T-helper 2 cell treated with Interferon-gamma antibody and Interleukin-4, amounts not matched to agents 5 μg/mL and 100 μg/mL, for 36 hours (primary cell): ENCODE data around the gene FGF6.
"Not testable (repeated sequence)": the region's sequence is repeated elsewhere in the genome, so short reads cannot be mapped to it uniquely, and the experiment has no call there.

Source experiments
- DNase-seq: peaks from one replicate; pipeline ENCODE4 v3.0.0; 2021; ENCODE audit warnings: low spot score
- H3K27ac Mint-ChIP-seq: one replicate; pipeline ENCODE4 v1.8.0; 2021; ENCODE audit warnings: mild to moderate bottlenecking, mixed read lengths
- H3K27me3 Mint-ChIP-seq: one replicate; pipeline ENCODE4 v1.8.0; 2021; ENCODE audit warnings: low read depth, mixed read lengths
- H3K36me3 Mint-ChIP-seq: one replicate; pipeline ENCODE4 v1.8.0; 2021; ENCODE audit warnings: low read depth, mixed read lengths
- H3K4me1 Mint-ChIP-seq: one replicate; pipeline ENCODE4 v1.8.0; 2021; ENCODE audit warnings: low read depth, mixed read lengths
- H3K4me3 Mint-ChIP-seq: one replicate; pipeline ENCODE4 v1.8.0; 2022; ENCODE audit warnings: mild to moderate bottlenecking, moderate library complexity, mixed read lengths
- H3K9me3 Mint-ChIP-seq: one replicate; pipeline ENCODE4 v1.8.0; 2021; ENCODE audit warnings: mixed read lengths

The FGF6 gene

DNA sequence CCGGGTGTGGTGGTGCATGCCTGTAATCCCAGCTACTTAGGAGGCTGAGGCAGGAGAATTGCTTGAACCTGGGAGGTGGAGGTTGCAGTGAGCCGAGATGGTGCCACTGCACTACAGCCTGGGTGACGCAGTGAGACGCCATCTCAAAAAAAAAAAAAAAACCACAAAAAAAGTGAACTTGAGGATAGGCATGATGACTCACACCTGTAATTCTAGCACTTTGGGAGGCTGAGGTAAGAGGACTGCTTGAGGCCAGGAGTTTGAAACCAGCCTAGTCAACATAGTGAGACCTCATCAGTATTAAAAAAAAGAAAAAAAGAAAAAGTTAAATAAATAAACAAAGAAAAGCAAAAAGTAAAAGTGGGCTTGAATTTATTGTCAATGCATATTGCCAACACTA lies 10.2 kb upstream of the FGF6 start:
- not testable (repeated sequence) for H3K36me3 Mint-ChIP-seq, DNase-seq, H3K4me3 Mint-ChIP-seq, H3K27ac Mint-ChIP-seq, H3K4me1 Mint-ChIP-seq
- H3K27me3 Mint-ChIP-seq, result peaks cover 34% of the 10 kb centered on the region
- peaks cover 18% of the 10 kb centered on the region for H3K9me3 Mint-ChIP-seq

DNA sequence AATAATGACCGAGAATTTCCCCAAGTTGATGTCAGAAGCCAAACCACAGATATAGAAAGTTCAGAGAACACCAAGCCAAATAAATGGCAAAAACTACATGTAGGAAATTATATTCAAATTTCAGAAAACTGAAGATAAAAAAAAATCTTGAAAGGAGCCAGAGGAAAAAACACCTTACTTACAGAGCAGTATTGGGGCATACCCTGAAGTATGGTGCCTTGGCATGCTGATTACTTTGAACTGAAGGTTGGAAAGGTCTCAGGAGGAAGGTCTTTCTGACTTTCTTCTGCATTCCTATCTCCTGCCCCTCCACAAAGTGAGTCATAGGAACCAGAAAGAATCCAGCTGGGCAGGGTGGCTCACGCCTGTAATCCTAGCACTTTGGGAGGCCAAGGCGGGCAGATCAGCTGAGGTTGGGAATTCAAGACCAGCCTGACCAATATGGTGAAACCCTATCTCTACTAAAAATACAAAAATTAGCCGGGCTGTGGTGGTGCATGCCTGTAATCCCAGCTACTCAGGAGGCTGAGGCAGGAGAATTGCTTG lies 8.8 kb upstream of the FGF6 start:
- no peak overlapping the region for H3K4me3 Mint-ChIP-seq
- no peak overlapping the region for H3K27ac Mint-ChIP-seq
- peaks cover 36% of the 10 kb centered on the region for H3K27me3 Mint-ChIP-seq
- peaks cover 18% of the 10 kb centered on the region for H3K9me3 Mint-ChIP-seq
- DNase-seq, result no peak
- H3K36me3 Mint-ChIP-seq, result no peaks in the 10 kb centered on the region
- peaks cover 1% of the 10 kb centered on the region for H3K4me1 Mint-ChIP-seq

DNA sequence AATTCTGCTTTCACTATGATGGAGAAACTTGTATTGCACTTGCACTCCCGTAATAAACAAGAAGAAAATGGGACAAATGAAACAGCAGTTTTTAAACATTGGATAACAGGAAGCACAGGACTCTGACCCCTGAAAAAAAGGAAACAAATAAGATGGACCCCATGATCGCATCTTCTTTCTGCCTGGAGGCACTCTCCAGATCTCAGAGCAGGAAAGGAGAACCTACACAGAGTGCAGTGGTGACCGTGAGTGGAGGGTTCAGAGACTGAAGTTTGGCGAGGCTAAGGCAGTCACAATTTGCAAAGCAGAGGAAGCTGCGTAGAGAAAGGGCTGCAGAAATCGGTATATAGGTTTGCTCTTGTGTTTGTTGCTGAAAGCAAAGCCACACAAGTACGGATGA lies 6.1 kb upstream of the FGF6 start:
- Mint-ChIP-seq H3K4me1 (peaks cover 1% of the 10 kb centered on the region), H3K9me3 (peaks cover 18% of the 10 kb centered on the region), H3K27ac (no peak overlapping the region), H3K36me3 (no peaks in the 10 kb centered on the region), H3K27me3 (peaks cover 30% of the 10 kb centered on the region), H3K4me3 (no peak overlapping the region)
- DNase-seq, result no peak

DNA sequence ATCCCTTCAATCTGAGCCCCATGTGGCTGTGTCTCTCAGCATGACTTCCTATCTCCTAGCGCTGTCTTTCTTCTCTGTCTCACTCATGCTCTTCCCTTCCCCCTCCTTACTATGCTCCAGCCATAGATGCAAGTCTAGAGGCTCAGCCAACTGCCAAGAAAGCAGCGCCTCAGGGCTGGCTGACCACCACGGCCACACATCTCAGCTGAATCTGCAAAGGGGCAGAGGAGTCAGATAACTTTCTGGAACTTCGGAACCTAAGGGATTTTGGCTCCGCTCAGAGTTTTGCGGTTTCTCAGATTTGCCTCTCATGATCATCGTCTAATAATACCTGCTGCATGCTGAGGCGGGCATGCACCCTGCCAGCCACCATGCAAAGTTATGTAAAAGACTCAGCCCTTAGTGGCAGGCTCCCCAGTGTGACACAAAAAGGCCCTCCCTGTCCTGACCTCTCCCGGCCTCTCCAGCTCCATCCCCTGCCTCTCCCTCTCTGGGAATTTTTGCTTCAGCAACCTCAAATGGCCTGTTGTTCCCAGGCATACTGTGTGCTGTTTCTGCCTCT lies 5.0 kb upstream of the FGF6 start:
- Mint-ChIP-seq H3K27ac (no peak overlapping the region), H3K27me3 (peaks cover 27% of the 10 kb centered on the region), H3K4me1 (peaks cover 1% of the 10 kb centered on the region)

DNA sequence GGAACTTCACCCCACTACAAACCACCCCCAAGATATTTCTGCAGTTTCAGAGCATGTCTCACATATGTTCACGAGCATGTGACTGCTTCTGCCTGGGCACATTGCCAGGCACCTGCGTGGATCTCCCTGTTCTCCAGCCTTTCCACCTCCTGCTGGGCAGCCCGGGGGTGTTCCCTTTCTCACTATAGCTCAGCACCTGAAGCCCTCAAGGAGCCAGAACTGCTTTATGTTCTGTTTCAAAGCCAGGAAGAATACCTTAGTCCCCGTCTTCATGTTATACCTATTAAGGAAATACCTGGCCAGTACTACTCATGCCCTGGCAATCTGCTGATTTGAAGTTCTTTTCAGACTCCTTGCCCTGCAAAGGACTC lies 4.2 kb upstream of the FGF6 start:
- no peaks in the 10 kb centered on the region for H3K36me3 Mint-ChIP-seq
- DNase-seq, result no peak
- peaks cover 25% of the 10 kb centered on the region for H3K27me3 Mint-ChIP-seq
- peaks cover 1% of the 10 kb centered on the region for H3K4me1 Mint-ChIP-seq
- H3K27ac Mint-ChIP-seq, result no peak overlapping the region
- peaks cover 18% of the 10 kb centered on the region for H3K9me3 Mint-ChIP-seq
- H3K4me3 Mint-ChIP-seq, result no peak overlapping the region

More for the DNA sequence above, 5.0 kb upstream of the FGF6 start:
- no peak for DNase-seq
- H3K9me3 Mint-ChIP-seq, result peaks cover 18% of the 10 kb centered on the region
- H3K4me3 Mint-ChIP-seq, result no peak overlapping the region
- H3K36me3 Mint-ChIP-seq, result no peaks in the 10 kb centered on the region

DNA sequence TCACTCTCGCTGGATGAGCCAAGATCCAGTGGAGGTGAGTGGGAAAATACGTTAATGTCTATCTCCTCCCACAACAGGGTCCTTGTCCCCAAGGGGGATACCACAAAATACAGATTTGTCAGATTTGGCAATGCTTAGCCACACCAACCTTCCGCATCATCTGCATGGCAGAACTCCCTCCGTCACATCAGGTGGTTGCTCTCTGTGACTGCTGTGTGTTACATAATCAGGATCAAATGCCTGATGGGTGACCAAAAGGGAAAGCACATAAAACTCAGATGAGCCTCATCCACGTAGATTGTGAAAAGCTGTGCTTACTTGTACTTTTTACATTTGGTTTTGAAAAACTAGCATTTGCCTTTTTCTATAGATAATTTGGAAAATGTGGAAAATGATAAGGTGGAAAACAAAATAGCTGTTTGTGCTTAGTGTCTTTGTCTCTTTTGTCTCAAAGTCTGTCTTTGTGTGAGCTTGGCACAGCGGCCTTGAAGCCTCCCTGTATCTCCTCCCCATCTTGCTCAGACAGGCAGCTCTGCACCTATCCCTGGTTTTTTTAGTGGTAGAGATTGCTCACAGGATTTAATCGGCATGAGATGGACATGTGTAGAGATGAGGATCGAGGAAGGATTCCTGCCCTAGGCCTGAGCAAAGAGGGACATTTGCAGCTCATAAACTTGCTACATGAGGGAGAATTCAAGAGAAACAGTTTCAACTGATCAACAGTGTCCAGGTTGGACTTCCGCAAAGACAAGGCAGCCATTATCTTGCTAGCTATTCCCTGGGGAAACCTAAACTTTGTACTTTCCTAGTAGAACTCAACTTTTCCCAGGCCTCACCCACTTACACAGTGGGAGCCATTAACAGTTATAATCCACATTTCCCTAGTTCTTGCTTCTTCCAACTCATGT lies 3.6 kb upstream of the FGF6 start:
- Mint-ChIP-seq H3K27me3 (peaks cover 26% of the 10 kb centered on the region), H3K4me1 (peaks cover 1% of the 10 kb centered on the region), H3K4me3 (no peak overlapping the region), H3K27ac (no peak overlapping the region), H3K36me3 (no peaks in the 10 kb centered on the region), H3K9me3 (peaks cover 17% of the 10 kb centered on the region)
- DNase-seq, result no peak

DNA sequence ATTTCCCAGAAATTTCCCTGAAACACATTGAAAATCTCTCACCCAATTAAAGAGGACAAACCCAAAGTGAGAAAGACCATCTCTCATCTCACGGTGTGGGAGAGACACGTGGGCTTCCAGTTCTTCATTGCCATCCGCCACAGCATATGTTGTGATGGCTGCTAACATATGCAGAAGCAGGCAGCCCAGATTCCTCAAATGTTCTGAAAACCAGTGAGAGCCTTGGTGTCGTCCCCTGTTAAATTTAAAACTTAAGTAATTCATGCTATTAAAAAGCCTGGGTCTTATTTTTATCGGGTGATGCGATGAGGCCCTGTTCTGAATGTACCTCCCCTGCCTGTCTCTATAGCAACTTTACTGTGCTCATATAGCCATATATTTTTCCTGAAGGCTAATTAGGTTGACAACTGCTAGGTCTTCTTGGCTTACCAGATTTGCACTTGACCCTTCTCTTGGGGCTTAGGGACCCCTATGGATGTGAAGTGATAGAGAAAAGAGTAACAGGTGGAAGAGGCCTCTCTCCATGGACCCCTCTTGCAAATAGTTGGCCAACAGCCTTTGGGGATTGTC lies 2.8 kb upstream of the FGF6 start:
- Mint-ChIP-seq H3K27me3 (peaks cover 23% of the 10 kb centered on the region), H3K4me3 (no peak overlapping the region), H3K36me3 (no peaks in the 10 kb centered on the region), H3K27ac (no peak overlapping the region), H3K9me3 (peaks cover 10% of the 10 kb centered on the region), H3K4me1 (peaks cover 1% of the 10 kb centered on the region)
- DNase-seq, result no peak

DNA sequence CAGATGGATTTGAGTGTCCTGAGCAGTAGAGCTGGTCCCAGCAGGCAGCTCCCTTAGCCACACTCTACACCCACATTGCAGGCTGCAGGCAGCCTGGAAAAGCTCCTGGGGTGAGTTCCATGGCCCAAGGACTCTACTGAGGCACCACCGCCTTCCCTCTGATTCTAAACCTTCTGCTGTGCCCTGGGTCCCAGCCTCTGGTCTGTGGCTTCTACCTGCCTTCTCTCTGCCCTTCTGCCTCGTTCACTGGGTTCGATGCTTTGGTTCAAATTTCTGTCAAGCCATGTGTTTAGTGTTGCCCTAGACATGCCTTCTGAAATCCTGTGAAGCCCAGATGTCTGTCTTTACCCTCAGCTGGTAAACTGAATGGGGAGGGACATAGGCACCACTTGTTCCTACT lies 1.5 kb upstream of the FGF6 start:
- Mint-ChIP-seq H3K9me3 (peaks cover under 1% of the 10 kb centered on the region), H3K27me3 (peaks cover 24% of the 10 kb centered on the region), H3K36me3 (no peaks in the 10 kb centered on the region), H3K27ac (no peak overlapping the region), H3K4me1 (peaks cover 1% of the 10 kb centered on the region), H3K4me3 (no peak overlapping the region)
- no peak for DNase-seq

DNA sequence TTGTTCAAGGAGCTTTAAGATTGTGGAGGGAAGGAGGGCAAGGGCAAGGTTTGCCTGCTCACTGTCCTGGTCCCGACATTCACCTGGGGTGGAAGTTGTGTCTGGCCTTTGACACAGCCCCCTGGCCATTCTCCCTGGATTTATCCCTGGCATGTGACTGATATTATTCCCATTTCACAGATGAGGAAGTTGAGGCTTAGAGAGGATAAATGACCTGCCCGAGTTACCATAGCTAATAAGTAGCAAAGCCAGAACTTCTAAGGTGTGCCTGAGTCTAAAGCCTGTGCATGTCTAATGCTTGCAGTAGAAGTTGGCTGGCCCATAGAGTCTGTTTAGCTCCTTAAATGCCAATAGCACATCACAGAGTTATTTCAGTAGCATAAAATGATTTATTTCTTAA lies 720 bp upstream of the FGF6 start:
- no peak overlapping the region for H3K27ac Mint-ChIP-seq
- no peaks in the 10 kb centered on the region for H3K9me3 Mint-ChIP-seq
- H3K36me3 Mint-ChIP-seq, result no peaks in the 10 kb centered on the region
- DNase-seq, result no peak
- peaks cover 20% of the 10 kb centered on the region for H3K27me3 Mint-ChIP-seq
- H3K4me1 Mint-ChIP-seq, result no peaks in the 10 kb centered on the region
- H3K4me3 Mint-ChIP-seq, result no peak overlapping the region

DNA sequence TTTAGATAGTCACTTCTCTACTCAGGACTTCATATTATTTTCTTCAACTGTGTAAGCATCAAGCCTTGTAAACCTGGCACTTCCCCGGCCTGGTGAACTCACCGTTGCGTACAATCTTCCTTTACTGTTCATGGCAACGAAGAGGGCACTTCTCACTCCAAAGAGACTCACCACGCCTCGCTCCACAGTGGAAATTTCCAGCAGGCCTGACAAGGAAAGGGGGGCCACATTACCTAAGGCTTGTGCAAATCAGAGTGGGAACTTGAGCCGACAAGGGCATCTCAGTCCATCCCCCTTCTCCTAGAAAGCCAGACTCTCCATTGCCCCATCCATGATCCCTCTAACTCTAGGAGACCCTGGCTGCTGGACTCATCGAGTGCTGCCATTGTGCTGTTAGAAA lies 1.6 kb downstream of the FGF6 start:
- Mint-ChIP-seq H3K4me3 (no peak overlapping the region), H3K27ac (no peak overlapping the region), H3K27me3 (peaks cover 22% of the 10 kb centered on the region), H3K9me3 (no peaks in the 10 kb centered on the region), H3K36me3 (no peaks in the 10 kb centered on the region), H3K4me1 (peaks cover 11% of the 10 kb centered on the region)
- DNase-seq, result no peak

DNA sequence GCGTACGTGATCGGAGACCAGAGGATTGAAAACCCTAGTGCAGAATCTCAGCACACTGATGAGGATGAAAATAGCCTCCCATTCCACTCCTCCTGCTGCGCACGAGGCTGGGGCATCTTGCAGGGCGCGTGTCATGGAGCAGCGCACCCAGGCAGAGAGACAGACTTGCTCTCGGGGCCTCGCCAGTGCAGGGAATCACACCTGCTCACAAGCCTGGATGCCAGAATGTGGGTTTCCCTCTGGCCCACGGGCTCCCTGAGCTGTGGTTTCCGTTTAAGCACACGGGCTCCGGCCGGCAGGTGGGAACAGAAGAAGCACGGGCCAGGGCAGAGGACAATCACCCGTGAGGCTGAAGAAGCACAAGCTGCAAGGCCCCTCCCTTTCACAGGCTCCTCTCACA lies 2.0 kb downstream of the FGF6 start:
- H3K4me1 Mint-ChIP-seq, result peaks cover 15% of the 10 kb centered on the region
- H3K4me3 Mint-ChIP-seq, result no peak overlapping the region
- no peaks in the 10 kb centered on the region for H3K9me3 Mint-ChIP-seq
- no peaks in the 10 kb centered on the region for H3K36me3 Mint-ChIP-seq
- no peak overlapping the region for H3K27ac Mint-ChIP-seq
- peaks cover 22% of the 10 kb centered on the region for H3K27me3 Mint-ChIP-seq
- DNase-seq, result no peak

DNA sequence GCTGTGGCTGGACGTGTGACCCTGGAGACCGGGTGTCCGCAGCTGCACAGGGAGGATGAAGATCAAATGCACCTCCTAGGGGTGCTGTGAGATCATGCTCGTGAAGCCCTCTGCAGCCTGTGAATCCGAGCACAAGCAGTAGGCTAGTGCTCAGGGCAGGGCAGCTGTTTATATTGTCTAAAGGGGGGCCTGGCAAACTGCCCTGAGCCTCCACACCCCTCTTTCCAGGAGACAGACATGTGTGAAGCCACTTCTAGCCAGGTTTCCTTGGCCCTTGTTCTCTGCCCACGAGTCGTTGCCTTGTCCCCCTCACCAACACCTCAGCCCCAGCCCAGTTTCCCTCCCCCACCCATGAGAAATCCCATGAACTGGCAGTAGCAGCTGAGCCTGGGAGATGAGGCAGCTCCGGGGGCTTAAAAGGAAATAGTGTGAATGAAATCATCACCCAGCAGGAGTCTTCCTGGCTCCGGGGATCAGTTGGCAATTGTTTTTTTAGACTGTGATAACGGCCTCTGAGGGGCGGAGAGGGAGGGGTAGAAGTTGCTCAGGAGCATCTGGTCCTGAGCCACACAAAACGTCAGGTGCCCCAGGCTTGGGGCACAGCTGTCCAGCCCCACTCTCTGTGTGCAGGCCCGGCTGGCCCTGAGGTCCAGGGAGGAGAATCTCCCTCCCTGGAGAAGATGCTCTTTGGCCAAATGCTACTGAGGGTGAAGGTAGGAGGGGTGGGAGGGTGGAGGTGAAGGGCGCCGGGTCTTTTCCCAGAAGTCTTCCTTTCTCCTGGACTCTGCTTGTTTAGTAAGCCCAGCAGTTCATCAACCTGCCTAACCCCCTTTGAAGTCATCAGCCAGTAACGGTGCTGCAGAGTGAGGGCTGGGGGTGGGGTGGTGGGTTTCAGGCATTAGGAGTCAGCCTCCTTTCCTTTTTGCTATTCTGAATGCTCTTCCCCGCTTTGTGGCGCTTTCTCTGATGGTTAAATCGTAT lies 4.0 kb downstream of the FGF6 start:
- H3K27me3 Mint-ChIP-seq, result peaks cover 24% of the 10 kb centered on the region
- H3K4me1 Mint-ChIP-seq, result peaks cover 15% of the 10 kb centered on the region
- no peaks in the 10 kb centered on the region for H3K36me3 Mint-ChIP-seq
- H3K4me3 Mint-ChIP-seq, result no peak overlapping the region
- DNase-seq, result no peak
- H3K9me3 Mint-ChIP-seq, result no peaks in the 10 kb centered on the region
- H3K27ac Mint-ChIP-seq, result no peak overlapping the region

DNA sequence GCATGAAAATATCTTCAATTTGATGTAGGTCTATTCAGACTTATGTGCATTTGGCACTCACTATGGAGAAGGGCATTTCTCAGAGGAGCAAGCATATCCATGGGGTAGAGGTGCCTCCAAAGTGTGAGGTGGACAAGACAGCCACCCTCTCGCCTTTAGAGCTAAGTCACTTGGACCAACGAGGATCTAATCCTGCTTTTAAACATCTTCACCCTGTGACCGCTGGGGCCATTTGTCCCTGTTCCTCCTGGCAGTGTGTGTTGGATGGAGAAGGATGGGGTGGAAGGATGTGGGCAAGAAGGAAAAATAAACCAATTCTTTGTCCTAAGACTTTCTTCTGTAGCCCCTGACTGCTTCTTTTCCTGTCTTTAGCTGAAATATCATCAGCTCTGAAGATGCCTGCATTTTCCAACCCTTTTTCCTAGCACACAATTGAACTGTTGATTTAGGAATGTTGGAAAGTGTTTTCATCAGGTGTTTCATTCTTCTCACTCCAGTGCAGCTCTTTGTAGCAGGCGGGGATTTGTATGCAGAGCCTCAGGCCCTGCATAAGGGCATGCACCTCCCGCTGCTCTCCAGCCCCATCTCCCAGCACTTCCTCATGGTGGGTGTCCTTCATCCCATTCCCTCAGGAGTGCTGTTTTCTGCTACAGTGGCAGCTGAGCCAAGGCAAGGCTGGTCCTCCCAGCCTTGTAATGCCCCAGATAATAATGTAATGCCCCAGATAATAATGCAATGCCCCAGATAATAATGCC lies 5.3 kb downstream of the FGF6 start:
- H3K36me3 Mint-ChIP-seq, result no peaks in the 10 kb centered on the region
- H3K4me3 Mint-ChIP-seq, result no peak overlapping the region
- no peak for DNase-seq
- H3K27me3 Mint-ChIP-seq, result peaks cover 26% of the 10 kb centered on the region
- H3K9me3 Mint-ChIP-seq, result no peaks in the 10 kb centered on the region
- H3K27ac Mint-ChIP-seq, result no peak overlapping the region
- peaks cover 15% of the 10 kb centered on the region for H3K4me1 Mint-ChIP-seq
